Cardiac fibroblast (primary cell): ENCODE results near the gene ZCCHC24.

ENCODE experiments used
- DNase-seq, 2 donors: peaks; one replicate each; pipeline versions ENCODE4 v3.0.0 to v3.0.0-alpha.2; 2010; ENCODE audit warnings: low read depth in 2 of 2
- H3K4me3 ChIP-seq, 2 donors: replicated peaks in 1 of 2; 1 replicate in 1 of 2; 2 replicates in 1 of 2; pipeline ENCODE4 v1.5.1; 2011; ENCODE audit warnings: low read depth in 2 of 2, low read length in 2 of 2, mild to moderate bottlenecking in 2 of 2, moderate library complexity in 1 of 2
- TF ChIP-seq, protein P1 (sequence below): IDR thresholded peaks from one replicate; pipeline ENCODE4 v1.5.1; 2011; ENCODE audit warnings: low read depth, mild to moderate bottlenecking, low read length, inconsistent platforms

The ZCCHC24 gene

DNA sequence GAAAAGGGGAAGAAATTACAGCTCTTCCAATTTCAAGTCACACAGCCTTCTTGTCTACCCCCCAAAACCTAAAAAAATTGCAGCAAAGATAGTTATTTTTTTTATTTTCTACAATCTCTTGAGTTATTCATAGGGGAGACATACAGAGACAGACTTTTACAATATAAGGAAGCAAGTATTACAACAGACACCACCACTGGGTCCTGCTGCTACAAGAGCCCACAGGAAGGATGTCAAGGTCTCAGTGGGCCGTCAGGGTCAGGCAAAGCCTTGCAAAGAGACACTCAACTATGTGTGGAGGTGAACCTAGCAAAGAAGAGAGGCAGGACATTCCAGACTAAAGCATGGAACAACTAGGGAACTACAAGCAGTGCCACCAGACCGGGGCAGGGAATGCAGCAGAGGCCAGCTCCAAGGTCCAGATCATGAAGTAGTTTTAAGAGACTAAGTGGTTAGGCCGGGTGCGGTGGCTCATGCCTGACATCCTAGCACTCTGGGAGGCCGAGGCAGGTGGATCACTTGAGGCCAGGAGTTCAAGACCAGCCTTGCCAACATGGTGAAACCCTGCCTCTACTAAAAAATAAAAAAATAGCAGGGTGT is 28.2 kb upstream of the ZCCHC24 start:
- TF ChIP-seq, protein P1, sequence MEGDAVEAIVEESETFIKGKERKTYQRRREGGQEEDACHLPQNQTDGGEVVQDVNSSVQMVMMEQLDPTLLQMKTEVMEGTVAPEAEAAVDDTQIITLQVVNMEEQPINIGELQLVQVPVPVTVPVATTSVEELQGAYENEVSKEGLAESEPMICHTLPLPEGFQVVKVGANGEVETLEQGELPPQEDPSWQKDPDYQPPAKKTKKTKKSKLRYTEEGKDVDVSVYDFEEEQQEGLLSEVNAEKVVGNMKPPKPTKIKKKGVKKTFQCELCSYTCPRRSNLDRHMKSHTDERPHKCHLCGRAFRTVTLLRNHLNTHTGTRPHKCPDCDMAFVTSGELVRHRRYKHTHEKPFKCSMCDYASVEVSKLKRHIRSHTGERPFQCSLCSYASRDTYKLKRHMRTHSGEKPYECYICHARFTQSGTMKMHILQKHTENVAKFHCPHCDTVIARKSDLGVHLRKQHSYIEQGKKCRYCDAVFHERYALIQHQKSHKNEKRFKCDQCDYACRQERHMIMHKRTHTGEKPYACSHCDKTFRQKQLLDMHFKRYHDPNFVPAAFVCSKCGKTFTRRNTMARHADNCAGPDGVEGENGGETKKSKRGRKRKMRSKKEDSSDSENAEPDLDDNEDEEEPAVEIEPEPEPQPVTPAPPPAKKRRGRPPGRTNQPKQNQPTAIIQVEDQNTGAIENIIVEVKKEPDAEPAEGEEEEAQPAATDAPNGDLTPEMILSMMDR = no peak
- DNase-seq = no peak
- no peak overlapping the region for H3K4me3 ChIP-seq

DNA sequence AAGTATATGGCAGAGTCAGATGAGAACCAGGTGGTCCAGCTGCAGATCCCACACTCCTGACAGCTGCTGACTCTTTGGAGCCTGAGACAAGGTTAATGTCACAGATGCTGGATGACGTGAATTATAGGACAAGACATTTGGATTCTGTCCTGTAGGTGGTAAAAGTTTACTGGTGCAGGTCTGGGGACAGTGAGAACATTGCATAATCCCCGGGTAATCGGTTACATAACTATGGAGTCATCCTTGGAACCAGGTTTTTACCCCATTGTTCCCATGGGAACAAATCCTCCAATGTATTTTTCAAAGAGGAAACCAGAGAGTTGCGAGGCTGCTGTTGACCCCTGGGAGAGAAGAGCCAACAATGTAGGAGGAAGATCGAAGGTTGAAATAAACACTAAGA is 27.5 kb upstream of the ZCCHC24 start:
- TF ChIP-seq, protein P1 = no peak
- peak in 1 of 2 donors; percentile 70 for DNase-seq
- H3K4me3 ChIP-seq = no peak overlapping the region

GRCh38 chr10:79472449-79472848 is 27.0 kb upstream of the ZCCHC24 start:
- TF ChIP-seq, protein P1 = no peak
- H3K4me3 ChIP-seq = no peak overlapping the region

GRCh38 chr10:79471776-79472175 is 26.4 kb upstream of the ZCCHC24 start:
- DNase-seq = no peak
- TF ChIP-seq, protein P1 = no peak
- no peak overlapping the region for H3K4me3 ChIP-seq

More at GRCh38 chr10:79472449-79472848, 27.0 kb upstream of the ZCCHC24 start:
- no peak for DNase-seq

- no peak overlapping the region for H3K4me3 ChIP-seq
- DNase-seq = no peak
- TF ChIP-seq, protein P1 = no peak
These were observed 24.7 kb upstream of the ZCCHC24 start for GRCh38 chr10:79470096-79470495.

- DNase-seq = no peak
- H3K4me3 ChIP-seq = no peak overlapping the region
- TF ChIP-seq, protein P1 = no peak
These were observed 23.6 kb upstream of the ZCCHC24 start for GRCh38 chr10:79468841-79469585.
